Measurements from ENCODE around the gene PRPF19.

DNA sequence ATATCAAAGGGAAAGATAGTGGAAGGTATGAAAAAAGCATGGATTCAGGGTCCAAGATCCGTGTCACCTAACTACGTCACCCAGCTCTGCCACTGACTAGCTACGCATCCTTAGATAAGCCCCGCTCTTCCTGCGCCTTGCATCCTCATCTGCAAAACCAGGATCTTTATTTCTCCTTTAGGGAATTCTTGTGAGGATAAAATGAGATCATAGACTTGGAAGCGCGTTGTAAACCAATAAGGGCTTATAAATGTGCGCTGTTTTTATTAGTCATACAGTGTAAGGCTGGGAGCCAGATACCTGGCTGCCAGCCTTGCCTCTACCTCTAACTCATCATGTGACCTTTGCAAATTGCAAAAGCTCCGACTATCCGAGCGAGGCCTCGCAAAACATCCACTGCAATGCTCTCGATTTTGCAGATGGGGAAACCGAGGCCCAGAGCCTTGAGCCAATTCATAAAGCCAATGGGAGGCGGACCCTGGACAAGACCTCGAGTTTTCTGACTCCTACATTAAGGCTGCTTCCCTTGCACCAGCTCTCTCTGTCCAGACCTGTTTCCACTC is 753 bp downstream of the PRPF19 start:
- TF ChIP-seq, protein P1, sequence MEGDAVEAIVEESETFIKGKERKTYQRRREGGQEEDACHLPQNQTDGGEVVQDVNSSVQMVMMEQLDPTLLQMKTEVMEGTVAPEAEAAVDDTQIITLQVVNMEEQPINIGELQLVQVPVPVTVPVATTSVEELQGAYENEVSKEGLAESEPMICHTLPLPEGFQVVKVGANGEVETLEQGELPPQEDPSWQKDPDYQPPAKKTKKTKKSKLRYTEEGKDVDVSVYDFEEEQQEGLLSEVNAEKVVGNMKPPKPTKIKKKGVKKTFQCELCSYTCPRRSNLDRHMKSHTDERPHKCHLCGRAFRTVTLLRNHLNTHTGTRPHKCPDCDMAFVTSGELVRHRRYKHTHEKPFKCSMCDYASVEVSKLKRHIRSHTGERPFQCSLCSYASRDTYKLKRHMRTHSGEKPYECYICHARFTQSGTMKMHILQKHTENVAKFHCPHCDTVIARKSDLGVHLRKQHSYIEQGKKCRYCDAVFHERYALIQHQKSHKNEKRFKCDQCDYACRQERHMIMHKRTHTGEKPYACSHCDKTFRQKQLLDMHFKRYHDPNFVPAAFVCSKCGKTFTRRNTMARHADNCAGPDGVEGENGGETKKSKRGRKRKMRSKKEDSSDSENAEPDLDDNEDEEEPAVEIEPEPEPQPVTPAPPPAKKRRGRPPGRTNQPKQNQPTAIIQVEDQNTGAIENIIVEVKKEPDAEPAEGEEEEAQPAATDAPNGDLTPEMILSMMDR (IDR thresholded peaks at IDR 0.05): no peak
- no peak for TF ChIP-seq POLR2A (IDR thresholded peaks at IDR 0.05)
